ENCODE data around the gene ADIPOR2. TPM values are rescaled to one million over a fixed set of nuclear protein-coding genes. Genes with fewer than 3 reads are reported as not detected.

The ADIPOR2 gene
- total RNA-seq: 10 to 100 TPM; 40.3 to 47.9 (median 43.4) TPM

GRCh38 chr12:1690578-1691122 is at the start of gene ADIPOR2:
ADIPOR2 (plus strand) TSS chr12:1691070; CDS start chr12:1754344, 63,274 bp downstream.
- peak; percentile 95 to 97 for DNase-seq (ENCODE audit: low spot score in 2 of 2)
- Histone ChIP-seq H3K36me3 (no peaks in the 10 kb centered on the region), H3K27ac (peak within 1 kb of the TSS; percentile 96), H3K4me1 (peaks cover 27% of the 10 kb centered on the region), H3K4me3 (peak within 1 kb of the TSS; percentile 98), H3K27me3 (no peaks in the 10 kb centered on the region), H3K9me3 (no peaks in the 10 kb centered on the region)
- under 1% methylated on average over 15 of the region's 59 CpGs for WGBS
- TF ChIP-seq EP300 (IDR thresholded peaks at IDR 0.05) (no peak), POLR2AphosphoS5 (IDR thresholded peaks at IDR 0.05) (peak in 2 of 3 donors; percentile 51 to 81), CTCF (IDR thresholded peaks at IDR 0.05) (no peak), POLR2A (IDR thresholded peaks at IDR 0.05) (peak in 1 of 2 donors; percentile 34)

GRCh38 chr12:1642513-1642912 is 48.4 kb upstream of the ADIPOR2 start:
- no peaks in the 10 kb centered on the region for H3K36me3 ChIP-seq
- no peaks in the 10 kb centered on the region for H3K9me3 ChIP-seq
- WGBS: 76% methylated on average over 7 of the region's 7 CpGs
- H3K4me3 ChIP-seq: no peak overlapping the region
- no peaks in the 10 kb centered on the region for H3K27me3 ChIP-seq
- H3K27ac ChIP-seq: no peak overlapping the region
- no peak for DNase-seq (ENCODE audit: low spot score in 2 of 2)
- H3K4me1 ChIP-seq: peaks cover 7% of the 10 kb centered on the region
- TF ChIP-seq POLR2A (IDR thresholded peaks at IDR 0.05) (no peak), POLR2AphosphoS5 (IDR thresholded peaks at IDR 0.05) (no peak), EP300 (IDR thresholded peaks at IDR 0.05) (no peak), CTCF (IDR thresholded peaks at IDR 0.05) (no peak)

- H3K9me3 ChIP-seq: no peaks in the 10 kb centered on the region
- TF ChIP-seq EP300 (IDR thresholded peaks at IDR 0.05): no peak
- TF ChIP-seq CTCF (IDR thresholded peaks at IDR 0.05): no peak
- TF ChIP-seq POLR2A (IDR thresholded peaks at IDR 0.05): no peak
- TF ChIP-seq POLR2AphosphoS5 (IDR thresholded peaks at IDR 0.05): no peak
- no peak overlapping the region for H3K27ac ChIP-seq
- peaks cover 7% of the 10 kb centered on the region for H3K4me1 ChIP-seq
- no peaks in the 10 kb centered on the region for H3K36me3 ChIP-seq
- no peak overlapping the region for H3K4me3 ChIP-seq
- 93% methylated on average over 9 of the region's 9 CpGs for WGBS
- H3K27me3 ChIP-seq: no peaks in the 10 kb centered on the region
- DNase-seq (ENCODE audit: low spot score in 2 of 2): no peak
These were observed 47.8 kb upstream of the ADIPOR2 start for GRCh38 chr12:1643043-1643442.

GRCh38 chr12:1643905-1644533 is 46.9 kb upstream of the ADIPOR2 start:
- H3K4me3 ChIP-seq: no peak overlapping the region
- TF ChIP-seq POLR2A (IDR thresholded peaks at IDR 0.05) (no peak), CTCF (IDR thresholded peaks at IDR 0.05) (no peak), EP300 (IDR thresholded peaks at IDR 0.05) (no peak), POLR2AphosphoS5 (IDR thresholded peaks at IDR 0.05) (no peak)
- no peaks in the 10 kb centered on the region for H3K36me3 ChIP-seq
- H3K27me3 ChIP-seq: no peaks in the 10 kb centered on the region
- no peaks in the 10 kb centered on the region for H3K9me3 ChIP-seq
- peaks cover 7% of the 10 kb centered on the region for H3K4me1 ChIP-seq
- no peak for DNase-seq (ENCODE audit: low spot score in 2 of 2)
- no peak overlapping the region for H3K27ac ChIP-seq
- WGBS: 53% methylated on average over 7 of the region's 7 CpGs

- no peak for DNase-seq (ENCODE audit: low spot score in 2 of 2)
- WGBS: 28% methylated on average over 15 of the region's 15 CpGs
- Histone ChIP-seq H3K36me3 (no peaks in the 10 kb centered on the region), H3K4me1 (peaks cover 7% of the 10 kb centered on the region), H3K9me3 (no peaks in the 10 kb centered on the region), H3K27me3 (no peaks in the 10 kb centered on the region), H3K27ac (no peak overlapping the region), H3K4me3 (no peak overlapping the region)
- TF ChIP-seq EP300 (IDR thresholded peaks at IDR 0.05): no peak
- no peak for TF ChIP-seq CTCF (IDR thresholded peaks at IDR 0.05)
- TF ChIP-seq POLR2A (IDR thresholded peaks at IDR 0.05): no peak
- no peak for TF ChIP-seq POLR2AphosphoS5 (IDR thresholded peaks at IDR 0.05)
These were observed 46.1 kb upstream of the ADIPOR2 start for GRCh38 chr12:1644534-1645438.
